ENCODE measurements around the gene CPNE7. TPM values are rescaled to one million over a fixed set of nuclear protein-coding genes. Genes with fewer than 3 reads are reported as not detected.

CPNE7 gene
- total and polyA plus RNA-seq, 2 of the 13 experiments (the other 11 are each of a cell fraction or from before 2014, with no cell fraction given), result 0.59 TPM; not detected in 1

- TF ChIP-seq ZNF616 (CRISPR knock-in tag; IDR thresholded peaks at IDR 0.05; ENCODE audit: low read depth) (peak; percentile 81; the same call in 1 of the 2 replicates), CSRNP1 (CRISPR knock-in tag; IDR thresholded peaks at IDR 0.05) (peak; percentile 85), HNRNPL (IDR thresholded peaks at IDR 0.05; ENCODE audit: low read depth, low read length) (0 out of 2 replicates have a peak, but pooled peaks have one; percentile 49), POLR2AphosphoS5 (IDR thresholded peaks at IDR 0.05; ENCODE audit: low read depth, low read length) (peak; percentile 41; the same call in 1 of the 2 replicates), ZNF792 (CRISPR knock-in tag; IDR thresholded peaks at IDR 0.05) (peak; percentile 21; the same call in 1 of the 2 replicates), REL (CRISPR knock-in tag; conservative IDR thresholded peaks at IDR 0.05) (peak; percentile 80), ZNF543 (CRISPR knock-in tag; IDR thresholded peaks at IDR 0.05) (0 out of 2 replicates have a peak, but pooled peaks have one; percentile 21), ZNF275 (CRISPR knock-in tag; IDR thresholded peaks at IDR 0.05; ENCODE audit: borderline replicate concordance) (0 out of 2 replicates have a peak, but pooled peaks have one; percentile 10), TMF1 (CRISPR knock-in tag; IDR thresholded peaks at IDR 0.05; ENCODE audit: low read depth) (0 out of 2 replicates have a peak, but pooled peaks have one; percentile 52), HOXA9 (CRISPR knock-in tag; IDR thresholded peaks at IDR 0.05; ENCODE audit: borderline replicate concordance) (peak; percentile 76; the same call in 1 of the 2 replicates), KMT2B (CRISPR knock-in tag; IDR thresholded peaks at IDR 0.05) (no peak), ZBTB26 (CRISPR knock-in tag; IDR thresholded peaks at IDR 0.05; ENCODE audit: borderline replicate concordance) (no peak), ZNF776 (CRISPR knock-in tag; IDR thresholded peaks at IDR 0.05) (0 out of 2 replicates have a peak, but pooled peaks have one; percentile 70), ZNF30 (CRISPR knock-in tag; IDR thresholded peaks at IDR 0.05) (0 out of 2 replicates have a peak, but pooled peaks have one; percentile 78), CBFB (CRISPR knock-in tag; IDR thresholded peaks at IDR 0.05) (no peak), IKZF4 (CRISPR knock-in tag; IDR thresholded peaks at IDR 0.05; ENCODE audit: borderline replicate concordance, low read depth, not compliant biosample characterization) (no peak), TOPORS (CRISPR knock-in tag; IDR thresholded peaks at IDR 0.05) (peak; percentile 26; the same call in 1 of the 2 replicates), MATR3 (CRISPR knock-in tag; IDR thresholded peaks at IDR 0.05) (0 out of 2 replicates have a peak, but pooled peaks have one; percentile 24), RARA (CRISPR knock-in tag; IDR thresholded peaks at IDR 0.05) (no peak), JUNB (CRISPR knock-in tag; IDR thresholded peaks at IDR 0.05; ENCODE audit: borderline replicate concordance) (no peak; the same call in 1 of the 2 replicates), ZNF761 (CRISPR knock-in tag; conservative IDR thresholded peaks at IDR 0.05) (peak; percentile 47; the same call in 1 of the 2 replicates), ETV5 (CRISPR knock-in tag; IDR thresholded peaks at IDR 0.05; ENCODE audit: borderline replicate concordance) (no peak), ZNF589 (CRISPR knock-in tag; conservative IDR thresholded peaks at IDR 0.05) (peak; percentile 48; the same call in 1 of the 2 replicates), ZC3H4 (CRISPR knock-in tag; IDR thresholded peaks at IDR 0.05; ENCODE audit: borderline replicate concordance) (0 out of 2 replicates have a peak, but pooled peaks have one; percentile 46), ZFP90 (CRISPR knock-in tag; IDR thresholded peaks at IDR 0.05; ENCODE audit: borderline replicate concordance) (0 out of 2 replicates have a peak, but pooled peaks have one; percentile 4), SNAI1 (CRISPR knock-in tag; IDR thresholded peaks at IDR 0.05; ENCODE audit: borderline replicate concordance) (0 out of 2 replicates have a peak, but pooled peaks have one; percentile 13)
Measured at GRCh38 chr16:89561142-89561883, 14.2 kb upstream of the CPNE7 start (continued).

Measured in HepG2 (cell line).